IMR-90 (cell line): ENCODE measurements around the gene OPTN.

Experiments used
- CEBPB ChIP-seq: IDR thresholded peaks from 2 replicates; pipeline ENCODE4 v1.6.1; 2012; ENCODE audit warnings: low read depth, low read length, improper control_type of control experiment
- CTCF ChIP-seq: conservative IDR thresholded peaks from 2 replicates; pipeline ENCODE4 v1.5.1; 2012; ENCODE audit warnings: mild to moderate bottlenecking, low read depth, low read length, improper control_type of control experiment
- POLR2A ChIP-seq: IDR thresholded peaks from 2 replicates; pipeline ENCODE4 v1.6.1; 2012; ENCODE audit warnings: mild to moderate bottlenecking, low read depth, low read length

DNA sequence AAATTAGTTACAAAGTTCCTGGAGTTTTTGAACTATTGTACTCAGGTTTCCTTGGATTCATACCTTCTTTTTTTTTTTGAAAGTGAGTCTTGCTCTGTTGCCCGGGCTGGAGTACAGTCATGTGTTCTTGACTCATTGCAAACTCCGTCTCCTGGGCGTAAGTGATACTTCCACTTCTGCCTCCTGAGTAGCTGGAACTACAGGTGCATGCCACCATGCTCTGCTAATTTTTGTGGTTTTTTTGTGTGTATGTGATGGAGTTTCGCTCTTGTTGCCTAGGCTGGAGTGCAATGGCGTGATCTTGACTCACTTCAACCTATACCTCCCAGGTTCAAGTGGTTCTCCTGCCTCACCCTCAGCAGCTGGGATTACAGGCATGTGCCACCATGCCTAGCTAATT is 83.7 kb downstream of the OPTN start:
- TF ChIP-seq CTCF (no peak), POLR2A (no peak), CEBPB (no peak)
